HUES48 (cell line): ENCODE data around the gene FBXW12.

Source experiments
- H3K27ac ChIP-seq: one replicate; pipeline ENCODE4 v1.7.0; 2013; ENCODE audit warnings: low read depth, low read length, inconsistent platforms
- H3K27me3 ChIP-seq: 2 replicates; pipeline ENCODE4 v1.6.1; 2013; ENCODE audit warnings: mild to moderate bottlenecking, low read length; ENCODE audit not compliant: control insufficient read depth, insufficient read depth
- H3K36me3 ChIP-seq: 2 replicates; pipeline ENCODE4 v1.6.1; 2013; ENCODE audit warnings: low read length; ENCODE audit not compliant: control insufficient read depth, insufficient read depth
- H3K4me1 ChIP-seq: 2 replicates; pipeline ENCODE4 v1.6.1; 2013; ENCODE audit warnings: mild to moderate bottlenecking, low read length; ENCODE audit not compliant: control insufficient read depth, insufficient read depth
- H3K4me3 ChIP-seq: 2 replicates; pipeline ENCODE4 v1.5.1; 2013; ENCODE audit warnings: mild to moderate bottlenecking, low read depth, low read length
- H3K9ac ChIP-seq: 2 replicates; pipeline ENCODE4 v1.6.1; 2013; ENCODE audit warnings: mild to moderate bottlenecking, low read depth, low read length, moderate library complexity
- H3K9me3 ChIP-seq: 2 replicates; pipeline ENCODE4 v1.6.1; 2013; ENCODE audit warnings: low read length; ENCODE audit not compliant: control insufficient read depth, insufficient read depth

The FBXW12 gene

DNA sequence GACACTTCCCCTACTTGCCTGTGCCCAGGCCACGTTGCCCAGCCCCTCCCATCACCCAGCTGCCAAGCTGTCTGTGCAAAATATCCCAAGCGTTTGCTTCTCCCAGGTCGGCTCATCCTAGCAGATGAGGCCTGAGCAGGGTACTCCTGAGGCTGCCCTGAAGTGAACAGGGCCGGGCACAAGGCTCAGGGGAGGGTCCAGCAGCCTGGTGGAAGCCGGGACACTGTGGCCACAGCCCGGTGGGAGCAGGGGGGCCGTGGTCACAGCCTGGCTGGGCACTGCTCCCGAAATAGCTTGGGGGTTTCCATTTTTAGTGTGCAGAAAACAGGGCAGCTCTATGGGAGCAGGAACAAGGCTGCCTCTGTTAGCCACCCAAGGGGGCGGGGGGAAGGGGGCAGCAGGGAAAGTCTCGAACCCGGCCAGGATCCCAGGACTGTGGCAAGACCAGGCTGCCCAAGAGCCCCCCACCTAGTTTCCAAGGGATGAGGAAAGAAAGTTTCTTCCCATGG lies 54.4 kb downstream of the FBXW12 start:
- no peak overlapping the region for H3K9ac ChIP-seq
- peaks cover 39% of the 10 kb centered on the region for H3K36me3 ChIP-seq
- H3K4me3 ChIP-seq, result no peak overlapping the region
- peaks cover 20% of the 10 kb centered on the region for H3K4me1 ChIP-seq
- H3K27me3 ChIP-seq, result no peaks in the 10 kb centered on the region
- H3K9me3 ChIP-seq, result no peaks in the 10 kb centered on the region
- no peak overlapping the region for H3K27ac ChIP-seq

GRCh38 chr3:48426944-48427629 lies 55.1 kb downstream of the FBXW12 start:
- peaks cover 20% of the 10 kb centered on the region for H3K4me1 ChIP-seq

DNA sequence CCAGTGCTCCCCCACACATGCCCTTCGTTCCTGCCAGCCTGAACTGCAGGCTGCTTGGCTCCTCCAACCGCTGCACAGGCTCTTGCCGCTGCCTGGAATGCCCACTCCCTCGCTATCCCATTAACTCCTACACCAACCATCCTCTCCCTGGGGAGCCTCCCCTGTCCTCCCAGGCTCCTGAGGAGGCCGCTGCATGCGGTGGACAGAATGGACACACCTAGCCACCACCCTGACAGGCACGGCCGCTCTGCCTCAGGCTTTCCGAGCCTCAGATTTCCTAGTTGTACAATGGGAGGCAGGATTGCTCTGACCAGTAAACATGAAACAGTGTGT lies 55.6 kb downstream of the FBXW12 start:
- Histone ChIP-seq H3K4me3 (peak overlapping the region; percentile 87), H3K27me3 (no peaks in the 10 kb centered on the region), H3K4me1 (peaks cover 20% of the 10 kb centered on the region), H3K27ac (no peak overlapping the region), H3K9me3 (no peaks in the 10 kb centered on the region), H3K36me3 (peaks cover 39% of the 10 kb centered on the region), H3K9ac (no peak overlapping the region)

More at GRCh38 chr3:48426944-48427629, 55.1 kb downstream of the FBXW12 start:
- no peak overlapping the region for H3K9ac ChIP-seq
- H3K27me3 ChIP-seq, result no peaks in the 10 kb centered on the region
- no peak overlapping the region for H3K27ac ChIP-seq
- H3K36me3 ChIP-seq, result peaks cover 39% of the 10 kb centered on the region
- H3K9me3 ChIP-seq, result no peaks in the 10 kb centered on the region
- peak overlapping the region; percentile 87; the same call in 1 of the 2 replicates for H3K4me3 ChIP-seq

DNA sequence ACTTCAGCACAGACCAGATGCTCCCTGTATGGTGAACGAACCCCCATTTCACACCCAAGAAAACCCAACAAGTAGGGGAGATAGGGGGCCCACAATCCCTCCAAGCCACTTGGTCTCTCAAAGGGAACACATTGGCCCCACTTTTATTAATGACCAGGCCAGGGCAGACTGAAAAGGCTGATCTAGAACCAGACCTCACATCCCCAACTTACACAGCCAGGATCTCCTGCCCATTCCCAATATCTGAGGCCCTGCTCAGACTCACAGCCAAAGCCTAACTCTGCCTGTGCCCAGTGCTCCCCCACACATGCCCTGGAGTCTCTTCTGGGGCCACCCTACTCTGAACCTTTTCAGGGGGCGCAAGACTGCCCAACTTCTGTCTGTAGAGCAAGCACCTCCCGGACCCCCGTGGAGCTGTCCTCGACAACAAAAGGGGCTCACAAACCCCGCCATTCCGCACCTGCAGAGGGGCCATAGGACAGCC lies 56.1 kb downstream of the FBXW12 start:
- Histone ChIP-seq H3K9me3 (no peaks in the 10 kb centered on the region), H3K27ac (peak overlapping the region; percentile 66), H3K9ac (peak overlapping the region; percentile 34), H3K27me3 (no peaks in the 10 kb centered on the region), H3K4me1 (peaks cover 20% of the 10 kb centered on the region), H3K36me3 (peaks cover 37% of the 10 kb centered on the region), H3K4me3 (peak overlapping the region; percentile 87)

GRCh38 chr3:48428572-48429316 lies 56.7 kb downstream of the FBXW12 start:
- peak overlapping the region; percentile 94 for H3K27ac ChIP-seq
- H3K9me3 ChIP-seq, result no peaks in the 10 kb centered on the region
- H3K36me3 ChIP-seq, result peaks cover 37% of the 10 kb centered on the region
- H3K4me1 ChIP-seq, result peaks cover 20% of the 10 kb centered on the region
- H3K27me3 ChIP-seq, result no peaks in the 10 kb centered on the region
- H3K4me3 ChIP-seq, result peak overlapping the region; percentile 87
- peak overlapping the region; percentile 91 for H3K9ac ChIP-seq

DNA sequence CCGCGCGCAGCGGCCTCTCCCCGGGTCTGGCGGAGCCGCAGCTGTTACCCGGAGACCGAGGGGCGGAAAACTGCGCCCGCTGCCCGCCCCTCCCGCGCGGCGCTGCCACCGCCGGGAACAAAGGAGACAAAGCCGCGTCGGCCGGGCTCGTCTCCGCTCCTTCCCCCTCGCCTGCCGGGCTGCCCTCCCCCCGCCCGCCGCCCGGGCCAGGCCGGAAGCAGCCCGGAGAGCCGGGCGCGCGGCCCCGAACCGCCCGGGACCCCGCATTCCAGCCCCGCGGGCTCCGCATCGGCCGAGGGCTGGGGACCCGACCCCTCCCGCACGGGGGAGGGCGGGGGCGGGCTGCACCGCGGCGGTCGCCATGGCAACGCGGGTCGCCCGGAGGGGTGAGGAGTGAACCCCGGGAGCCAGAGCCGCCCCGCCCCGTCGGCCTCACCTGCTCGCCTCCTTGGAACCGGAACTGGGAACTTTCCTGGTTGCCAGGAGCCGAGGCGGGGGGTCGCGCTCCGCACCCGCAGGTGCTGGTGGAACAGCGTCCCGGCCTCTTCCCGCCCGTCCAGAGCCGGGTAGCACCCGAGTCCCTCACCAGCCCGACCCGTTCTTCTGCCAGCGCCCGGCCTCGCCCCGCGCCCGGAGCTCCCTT lies 57.4 kb downstream of the FBXW12 start:
- H3K27me3 ChIP-seq, result no peaks in the 10 kb centered on the region
- H3K9ac ChIP-seq, result peak overlapping the region; percentile 91
- peaks cover 20% of the 10 kb centered on the region for H3K4me1 ChIP-seq
- H3K36me3 ChIP-seq, result peaks cover 39% of the 10 kb centered on the region
- peak overlapping the region; percentile 87 for H3K4me3 ChIP-seq
- no peaks in the 10 kb centered on the region for H3K9me3 ChIP-seq
- peak overlapping the region; percentile 94 for H3K27ac ChIP-seq

DNA sequence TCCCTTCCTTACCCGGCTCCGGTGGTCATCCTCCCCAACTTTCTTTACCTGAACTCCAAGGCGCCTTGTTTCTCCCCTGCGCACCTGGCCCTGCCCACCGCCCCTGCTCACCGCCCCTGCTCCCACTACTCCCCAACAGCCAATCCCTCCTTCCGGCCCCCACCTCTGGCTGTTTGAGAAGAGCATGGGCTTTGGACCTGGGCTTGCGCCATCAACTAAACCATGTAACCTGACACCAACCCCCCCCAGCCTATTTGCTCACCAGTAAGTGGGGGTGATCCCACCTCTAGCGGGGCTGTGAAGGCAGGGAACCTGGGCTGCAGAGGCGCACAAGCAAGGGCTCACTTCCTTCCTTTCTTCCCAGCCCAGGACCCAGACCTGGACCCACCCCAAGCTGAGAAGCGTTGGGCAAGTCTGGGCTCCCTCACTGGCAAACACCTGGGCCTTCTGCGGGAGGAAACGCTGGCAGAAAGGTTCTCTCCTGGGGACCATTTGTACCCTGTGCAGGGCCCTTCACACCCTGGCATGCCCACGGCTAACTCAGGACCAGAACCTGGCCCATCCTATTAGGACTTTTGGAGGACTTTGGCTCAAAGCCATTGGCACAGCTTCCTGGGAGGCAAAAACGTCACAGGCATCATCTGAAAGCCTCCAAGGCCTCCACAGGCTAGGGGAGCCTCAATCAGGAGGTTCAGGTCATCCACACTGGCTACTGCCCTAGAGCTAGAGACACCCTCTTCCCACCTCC lies 58.1 kb downstream of the FBXW12 start, which contains the start of gene PLXNB1:
PLXNB1 (minus strand) TSS at position 127 of the 748 bp plus-strand sequence. CDS start 5,475 bp downstream, outside the sequence.
- H3K27ac ChIP-seq, result peak within 1 kb of the TSS; percentile 94

DNA sequence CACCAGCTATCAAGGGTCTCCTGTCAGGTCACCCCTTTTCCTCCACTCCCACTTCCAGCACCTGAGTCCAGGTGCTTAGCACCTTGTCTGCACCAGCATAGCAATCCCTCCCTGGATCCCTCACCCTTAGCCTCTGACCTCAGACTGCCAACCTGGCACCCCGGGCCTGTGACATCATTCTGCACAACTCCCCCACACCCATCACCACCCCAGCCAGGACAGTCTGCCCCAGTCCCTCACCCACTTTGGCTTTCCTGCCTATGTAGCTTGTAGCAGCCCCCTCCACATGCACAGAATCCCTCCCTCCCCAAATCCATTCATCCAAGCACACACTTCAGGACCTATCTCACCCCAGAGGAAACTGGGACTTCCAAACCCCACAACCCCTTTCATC lies 58.7 kb downstream of the FBXW12 start:
- no peaks in the 10 kb centered on the region for H3K9me3 ChIP-seq
- H3K36me3 ChIP-seq, result peaks cover 35% of the 10 kb centered on the region
- peak overlapping the region; percentile 29; the same call in 1 of the 2 replicates for H3K9ac ChIP-seq
- peaks cover 21% of the 10 kb centered on the region for H3K4me1 ChIP-seq
- peak overlapping the region; percentile 87 for H3K4me3 ChIP-seq
- H3K27me3 ChIP-seq, result no peaks in the 10 kb centered on the region
- peak overlapping the region; percentile 94 for H3K27ac ChIP-seq

More for the DNA sequence above, 58.1 kb downstream of the FBXW12 start, which contains the start of gene PLXNB1:
- Histone ChIP-seq H3K4me3 (peak within 1 kb of the TSS; percentile 87), H3K9ac (peak within 1 kb of the TSS; percentile 91), H3K9me3 (no peaks in the 10 kb centered on the region), H3K36me3 (peaks cover 37% of the 10 kb centered on the region), H3K27me3 (no peaks in the 10 kb centered on the region), H3K4me1 (peaks cover 20% of the 10 kb centered on the region)

DNA sequence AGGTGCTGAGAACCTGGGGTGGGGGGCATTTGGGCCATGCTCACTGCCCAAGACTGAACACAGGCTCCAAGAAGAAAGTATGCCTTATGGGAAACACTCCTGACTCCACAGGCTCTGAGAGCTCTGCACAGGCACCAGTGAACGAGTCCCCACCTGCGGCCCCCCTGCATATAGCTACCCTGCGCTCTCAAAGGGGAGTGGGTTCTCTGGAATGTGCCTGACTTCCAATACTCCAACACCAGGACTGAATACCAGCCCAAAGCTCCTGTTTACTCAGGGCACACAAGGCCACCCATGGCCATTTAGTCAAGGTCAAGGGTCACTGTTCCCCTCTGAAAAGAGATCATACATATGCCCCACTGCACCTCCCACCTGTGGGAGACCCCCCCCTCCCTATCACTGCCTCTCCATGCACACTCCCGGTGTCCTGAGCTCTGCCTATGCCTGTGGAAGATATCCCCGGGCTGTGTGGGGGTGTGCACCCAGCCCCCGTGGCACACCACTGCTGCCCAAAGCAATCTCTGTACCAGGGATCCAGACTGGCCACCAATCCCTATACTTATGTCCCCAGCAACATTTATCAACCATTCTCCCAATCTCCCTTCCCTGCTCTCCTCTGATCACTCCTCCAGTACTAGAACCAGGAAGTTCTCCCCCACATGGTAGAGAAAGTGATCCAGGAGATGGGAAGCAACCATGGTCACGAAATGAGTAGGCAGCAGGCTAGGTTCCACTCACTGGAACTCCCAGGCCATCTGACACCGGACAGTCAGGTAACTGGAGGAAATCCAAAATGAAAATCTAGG lies 59.4 kb downstream of the FBXW12 start:
- H3K36me3 ChIP-seq, result peaks cover 35% of the 10 kb centered on the region
- no peaks in the 10 kb centered on the region for H3K9me3 ChIP-seq
- no peak overlapping the region for H3K9ac ChIP-seq
- peaks cover 23% of the 10 kb centered on the region for H3K4me1 ChIP-seq
- H3K27me3 ChIP-seq, result no peaks in the 10 kb centered on the region
- H3K27ac ChIP-seq, result no peak overlapping the region
- no peak overlapping the region for H3K4me3 ChIP-seq
